GM12891 (cell line): ENCODE data around the gene RAB6A.
A peak's percentile ranks its signal among the peaks of the same experiment; 100 is the strongest.
"Not testable (repeated sequence)": the region's sequence is repeated elsewhere in the genome, so short reads cannot be mapped to it uniquely, and the experiment has no call there.

Source experiments
- DNase-seq: peaks from one replicate; pipeline ENCODE4 v3.0.0; 2011; ENCODE audit warnings: low spot score; ENCODE audit not compliant: insufficient read length
- FAIRE-seq: peaks from 2 replicates; lab custom pipeline; 2011; peaks lifted over from hg19 to GRCh38; lab: Jason Lieb, UNC
- PAX5 ChIP-seq: IDR thresholded peaks from 2 replicates; pipeline ENCODE4 v1.6.1; 2011; ENCODE audit warnings: low read length, moderate library complexity, mild to moderate bottlenecking; ENCODE audit not compliant: insufficient read depth, severe bottlenecking
- POLR2A ChIP-seq: IDR thresholded peaks from 2 replicates; pipeline ENCODE4 v1.6.1; 2011; ENCODE audit warnings: low read depth, low read length, control low read depth
- POLR2AphosphoS5 ChIP-seq: IDR thresholded peaks from 2 replicates; pipeline ENCODE4 v1.6.1; 2011; ENCODE audit warnings: low read depth, low read length, control low read depth
- POU2F2 ChIP-seq: IDR thresholded peaks from 2 replicates; pipeline ENCODE4 v1.6.1; 2011; ENCODE audit warnings: low read depth, mild to moderate bottlenecking, control low read depth, low read length, moderate library complexity
- SPI1 ChIP-seq: IDR thresholded peaks from 2 replicates; pipeline ENCODE4 v1.6.1; 2011; ENCODE audit warnings: low read depth, low read length, control low read depth
- TAF1 ChIP-seq: IDR thresholded peaks from 2 replicates; pipeline ENCODE4 v1.6.1; 2011; ENCODE audit warnings: low read depth, low read length, control low read depth

The RAB6A gene

GRCh38 chr11:73787643-73788558 lies 27.0 kb upstream of the RAB6A start, which contains the start of gene MRPL48:
MRPL48 (plus strand) TSS chr11:73787874; CDS start chr11:73787972, 98 bp downstream.
- FAIRE-seq, result peak; percentile 96
- TF ChIP-seq TAF1, result peak; percentile 96
- TF ChIP-seq POLR2A, result peak; percentile 85
- peak; percentile 91 for TF ChIP-seq POLR2AphosphoS5
- TF ChIP-seq PAX5, result no peak
- peak; percentile 69 for TF ChIP-seq POU2F2
- no peak for TF ChIP-seq SPI1

GRCh38 chr11:73787051-73787642 lies 26.3 kb upstream of the RAB6A start:
- FAIRE-seq, result no peak
- no peak for TF ChIP-seq TAF1
- no peak for TF ChIP-seq POLR2AphosphoS5
- no peak for TF ChIP-seq POU2F2
- no peak for TF ChIP-seq SPI1
- no peak for TF ChIP-seq POLR2A

More at GRCh38 chr11:73787643-73788558, 27.0 kb upstream of the RAB6A start, which contains the start of gene MRPL48:
- DNase-seq, result peak; percentile 88

GRCh38 chr11:73785467-73785866 lies 24.6 kb upstream of the RAB6A start:
- not testable (repeated sequence) for FAIRE-seq, DNase-seq

More at GRCh38 chr11:73787051-73787642, 26.3 kb upstream of the RAB6A start:
- DNase-seq, result no peak

DNA sequence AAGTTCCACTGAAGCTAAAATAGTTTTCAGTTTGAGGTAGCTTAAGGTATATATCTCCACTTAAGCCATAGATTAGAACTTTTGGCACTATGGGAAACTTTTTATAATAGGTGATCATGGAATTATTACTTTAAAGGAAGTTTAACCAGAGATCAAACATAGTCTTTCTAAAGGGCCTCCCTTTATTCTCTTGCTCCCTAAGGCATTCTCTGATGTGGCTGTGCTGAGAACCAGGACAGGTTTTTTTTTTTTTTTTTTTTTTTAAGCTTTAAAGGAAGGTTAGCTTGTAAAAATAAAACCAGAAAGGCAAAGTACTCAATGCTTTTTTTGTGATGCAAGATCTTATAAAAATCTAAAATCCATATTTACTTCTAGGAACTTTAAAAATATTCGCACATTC lies 23.9 kb upstream of the RAB6A start:
- TF ChIP-seq TAF1, result no peak
- TF ChIP-seq POU2F2, result no peak
- TF ChIP-seq PAX5, result no peak
- TF ChIP-seq SPI1, result no peak
- no peak for TF ChIP-seq POLR2AphosphoS5
- no peak for TF ChIP-seq POLR2A
- no peak for DNase-seq
- no peak for FAIRE-seq

DNA sequence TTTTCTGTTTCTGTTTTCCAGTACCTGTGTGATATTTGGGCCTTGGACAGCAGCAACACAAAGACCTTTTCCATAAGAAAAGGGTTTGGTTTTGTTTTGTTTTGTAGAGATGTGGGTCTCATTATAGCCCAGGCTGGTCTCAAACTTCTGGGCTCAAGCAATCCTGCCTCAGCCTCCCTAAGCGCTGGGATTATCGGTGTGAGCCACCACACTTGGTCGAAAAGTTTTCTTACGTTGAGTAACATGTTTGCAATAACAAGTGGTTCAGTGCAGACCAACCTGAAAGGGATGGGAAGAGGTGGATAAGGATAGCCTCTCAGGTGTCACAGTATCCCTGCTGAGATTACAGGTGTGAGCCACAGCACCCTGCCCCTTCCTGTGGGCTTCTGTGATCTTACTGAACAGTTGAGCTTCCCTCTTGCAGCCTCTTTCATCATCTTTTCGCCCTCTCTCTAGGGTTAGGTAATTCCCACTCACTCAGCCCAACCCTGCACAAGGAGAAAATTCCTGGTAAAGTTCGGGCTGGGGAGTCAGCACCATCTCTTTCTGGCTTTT lies 23.3 kb upstream of the RAB6A start:
- DNase-seq (no peak), FAIRE-seq (no peak)
- TF ChIP-seq POLR2A (no peak), SPI1 (no peak), TAF1 (no peak), PAX5 (no peak), POLR2AphosphoS5 (no peak), POU2F2 (no peak)

DNA sequence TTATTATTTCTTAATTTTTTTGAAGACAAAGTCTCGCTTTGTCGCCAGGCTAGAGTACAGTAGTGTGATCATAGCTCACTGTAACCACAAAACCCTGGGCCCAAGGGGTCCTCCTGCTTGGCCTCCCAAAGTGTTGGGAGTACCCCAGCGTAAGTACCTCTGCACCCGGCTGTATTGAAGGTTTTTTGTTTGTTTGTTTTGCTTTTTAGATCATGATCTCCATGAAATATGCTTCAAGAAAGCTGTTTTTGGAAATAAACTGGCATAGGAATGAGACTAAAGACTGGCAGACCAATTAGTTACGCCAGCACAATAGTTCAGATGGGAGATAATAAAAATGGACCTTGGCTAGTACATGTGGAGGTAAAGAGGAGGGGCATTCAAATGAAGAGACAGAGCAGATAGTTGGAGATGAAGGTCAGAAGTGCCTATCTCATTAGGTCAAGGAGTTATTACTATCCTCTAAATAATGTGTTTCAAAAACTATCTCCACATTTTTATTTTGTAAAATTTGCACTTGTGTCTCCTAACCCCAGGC lies 22.7 kb upstream of the RAB6A start:
- TF ChIP-seq SPI1 (no peak), PAX5 (no peak), POU2F2 (no peak), POLR2AphosphoS5 (no peak), TAF1 (no peak), POLR2A (no peak)
- DNase-seq, result no peak
- no peak for FAIRE-seq

DNA sequence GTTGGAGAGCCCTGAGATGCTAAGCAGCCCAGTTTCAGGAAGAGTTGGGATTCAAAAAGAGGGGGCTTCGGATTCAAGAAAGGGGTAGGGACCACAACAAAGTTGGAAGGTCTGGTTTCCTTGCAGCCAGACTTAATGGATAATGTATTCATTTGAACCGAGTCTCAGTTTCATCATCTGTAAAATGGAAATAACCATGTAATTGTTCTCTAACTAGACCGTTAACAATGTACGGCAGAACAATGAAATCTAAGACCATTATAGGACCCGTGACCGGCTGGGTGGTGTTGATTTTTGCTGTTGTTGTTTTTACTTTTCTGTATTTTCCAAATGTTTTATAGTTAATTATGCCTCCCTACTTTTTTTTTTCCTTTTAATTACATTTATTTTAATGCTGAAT lies 20.4 kb upstream of the RAB6A start:
- FAIRE-seq, result no peak
- DNase-seq, result no peak
- TF ChIP-seq POLR2A, result no peak
- TF ChIP-seq TAF1, result no peak
- TF ChIP-seq SPI1, result no peak

GRCh38 chr11:73779084-73779902 lies 18.4 kb upstream of the RAB6A start:
- TF ChIP-seq TAF1, result peak; percentile 69; the same call in 1 of the 2 replicates
- peak; percentile 56 for TF ChIP-seq POLR2A
- peak; percentile 86 for TF ChIP-seq POLR2AphosphoS5
- TF ChIP-seq SPI1, result no peak
- TF ChIP-seq POU2F2, result 0 out of 2 replicates have a peak, but pooled peaks have one; percentile 28
- TF ChIP-seq PAX5, result no peak
- peak; percentile 87 for DNase-seq
- FAIRE-seq, result peak; percentile 95

DNA sequence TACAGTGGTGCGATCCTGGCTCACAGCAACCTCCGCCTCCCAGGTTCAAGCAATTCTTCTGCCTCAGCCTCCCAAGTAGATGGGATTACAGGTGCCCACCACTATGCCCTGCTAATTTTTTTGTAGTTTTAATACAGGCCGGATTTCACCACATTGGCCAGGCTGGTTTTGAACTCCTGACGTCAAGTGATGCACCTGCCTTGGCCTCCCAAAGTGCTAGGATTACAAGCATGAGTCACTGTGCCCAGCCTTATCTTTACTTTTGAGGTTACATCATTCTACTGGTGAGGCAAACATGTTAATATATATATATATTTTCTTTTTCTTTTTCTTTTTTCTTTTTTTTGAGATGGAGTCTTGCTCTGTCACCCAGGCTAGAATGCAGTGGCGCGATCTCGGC lies 9.9 kb upstream of the RAB6A start:
- DNase-seq, FAIRE-seq: not testable (repeated sequence)
